GM23338 (cell line): ENCODE results near the gene SPATA13. TPM values are rescaled to one million over a fixed set of nuclear protein-coding genes. Genes with fewer than 3 reads are reported as not detected.

Experiments used
- ATAC-seq: fragments of 200-7000 bp; cut with Tn5 transposase; 3 replicates; pipeline ENCODE4 v1.9.1; 2020
- DNase-seq: peaks from one replicate; pipeline ENCODE4 v3.0.0-alpha.2; 2015; ENCODE audit warnings: low spot score
- H2AFZ ChIP-seq: fragments of 200-600 bp; sonication (generic); 2 replicates; pipeline ENCODE4 v1.8.0; 2016; ENCODE audit warnings: antibody characterized with exemption, mild to moderate bottlenecking, moderate library complexity
- H3F3A ChIP-seq: fragments of 200-600 bp; sonication (generic); replicated peaks from 2 replicates; pipeline ENCODE4 v1.8.0; 2017; ENCODE audit warnings: antibody characterized with exemption, mixed run types, low read depth
- H3K27ac ChIP-seq: fragments of 200-600 bp; sonication (generic); 2 replicates; pipeline ENCODE4 v1.6.1; 2016; ENCODE audit warnings: low read depth
- H3K27me3 ChIP-seq: fragments of 200-600 bp; sonication (generic); 2 replicates; pipeline ENCODE4 v1.8.0; 2016; ENCODE audit warnings: mild to moderate bottlenecking, mixed run types, moderate library complexity; ENCODE audit not compliant: insufficient read depth
- H3K36me3 ChIP-seq: fragments of 200-600 bp; sonication (generic); 2 replicates; pipeline ENCODE4 v1.8.0; 2016; ENCODE audit warnings: mild to moderate bottlenecking; ENCODE audit not compliant: insufficient read depth
- H3K4me1 ChIP-seq: fragments of 200-600 bp; sonication (generic); 2 replicates; pipeline ENCODE4 v1.8.0; 2016; ENCODE audit warnings: mild to moderate bottlenecking, moderate library complexity; ENCODE audit not compliant: insufficient read depth
- H3K4me2 ChIP-seq: fragments of 200-600 bp; sonication (generic); 2 replicates; pipeline ENCODE4 v1.7.1; 2017; ENCODE audit warnings: mixed run types
- H3K4me3 ChIP-seq: fragments of 200-600 bp; sonication (generic); 2 replicates; pipeline ENCODE4 v1.6.1; 2016; ENCODE audit warnings: mixed run types
- H3K79me2 ChIP-seq: fragments of 200-600 bp; sonication (generic); replicated peaks from 2 replicates; pipeline ENCODE4 v1.8.0; 2017; ENCODE audit warnings: mild to moderate bottlenecking; ENCODE audit not compliant: insufficient read depth
- H3K9me2 ChIP-seq: fragments of 200-600 bp; sonication (generic); 2 replicates; pipeline ENCODE4 v1.8.0; 2017; ENCODE audit not compliant: insufficient read depth
- H4K20me1 ChIP-seq: fragments of 200-600 bp; sonication (generic); replicated peaks from 2 replicates; pipeline ENCODE4 v1.8.0; 2017; ENCODE audit warnings: mild to moderate bottlenecking; ENCODE audit not compliant: insufficient read depth
- H3K27ac Mint-ChIP-seq: 2 replicates; pipeline ENCODE4 v1.8.0; 2020; ENCODE audit warnings: inconsistent platforms, mild to moderate bottlenecking, moderate library complexity, mixed read lengths
- H3K27me3 Mint-ChIP-seq: 3 replicates; pipeline ENCODE4 v1.8.0; 2022; ENCODE audit warnings: low read depth, mild to moderate bottlenecking, moderate library complexity, mixed read lengths, inconsistent platforms; ENCODE audit not compliant: insufficient read depth, poor library complexity
- H3K36me3 Mint-ChIP-seq: 3 replicates; pipeline ENCODE4 v1.8.0; 2021; ENCODE audit warnings: low read depth, mild to moderate bottlenecking, inconsistent platforms, moderate library complexity, mixed read lengths
- H3K4me1 Mint-ChIP-seq: 3 replicates; pipeline ENCODE4 v1.8.0; 2020; ENCODE audit warnings: mild to moderate bottlenecking, inconsistent platforms, mixed read lengths
- H3K4me3 Mint-ChIP-seq: 3 replicates; pipeline ENCODE4 v1.8.0; 2021; ENCODE audit warnings: moderate library complexity, mild to moderate bottlenecking, inconsistent platforms, mixed read lengths
- H3K9me3 Mint-ChIP-seq: 3 replicates; pipeline ENCODE4 v1.8.0; 2020; ENCODE audit warnings: moderate library complexity, mild to moderate bottlenecking, inconsistent platforms, mixed read lengths
- CREB1 ChIP-seq: fragments of 250-450 bp; sonication (Bioruptor Pico); IDR thresholded peaks from 2 replicates; pipeline ENCODE4 v1.5.0; 2020; ENCODE audit warnings: low read depth, mild to moderate bottlenecking, moderate library complexity
- EZH2phosphoT487 ChIP-seq: fragments of 200-600 bp; sonication (generic); IDR thresholded peaks from one replicate; pipeline ENCODE4 v1.8.1; 2018; ENCODE audit warnings: antibody characterized with exemption; ENCODE audit not compliant: unreplicated experiment
- JUNB ChIP-seq: IDR thresholded peaks from one replicate; pipeline ENCODE4 v1.6.1; 2016; ENCODE audit warnings: antibody characterized with exemption; ENCODE audit not compliant: unreplicated experiment
- POLR2AphosphoS5 ChIP-seq: IDR thresholded peaks from 2 replicates; pipeline ENCODE4 v1.6.1; 2016; ENCODE audit warnings: antibody characterized with exemption, low read depth
- STAT1 ChIP-seq: IDR thresholded peaks from one replicate; pipeline ENCODE4 v1.6.1; 2016; ENCODE audit warnings: antibody characterized with exemption; ENCODE audit not compliant: unreplicated experiment
- ZNF114 ChIP-seq: fragments of 250-450 bp; sonication (Bioruptor Pico); IDR thresholded peaks from 2 replicates; pipeline ENCODE4 v1.5.0; 2020; ENCODE audit warnings: mild to moderate bottlenecking, moderate library complexity
- ZNF331 ChIP-seq: fragments of 250-450 bp; sonication (Bioruptor Pico); IDR thresholded peaks from 2 replicates; pipeline ENCODE4 v1.5.0; 2020; ENCODE audit warnings: low read depth, mild to moderate bottlenecking, moderate library complexity
- polyA plus RNA-seq: library from polyadenylated mRNA; unstranded; fragments of >200 nt; fragmentation: Nextera tagmentation; extraction: Ambion mirVana; gene quantifications from 2 replicates; pipeline ENCODE4 v1.2.1, GENCODE V29; 2016
- total RNA-seq: library from RNA; depleted of rRNA; stranded (reverse); fragments of >200 nt; shearing (Covaris generic); gene quantifications from 2 replicates; pipeline ENCODE4 v1.2.3, GENCODE V29; 2014
- TF ChIP-seq, protein P1 (sequence below): fragments of 250-450 bp; sonication (Bioruptor Pico); IDR thresholded peaks from 2 replicates; pipeline ENCODE4 v1.5.0; 2020; ENCODE audit warnings: mild to moderate bottlenecking, moderate library complexity
- TF ChIP-seq, protein P2 (sequence below), 2 experiments: fragments of 200-600 bp in 1 of 2; sonication (generic) in 1 of 2; conservative IDR thresholded peaks; 2 replicates each; pipeline versions ENCODE4 v1.5.1 to v1.6.1; 2016 to 2017; ENCODE audit warnings: antibody characterized with exemption in 2 of 2, low read depth in 2 of 2, mild to moderate bottlenecking in 2 of 2, moderate library complexity in 1 of 2

The SPATA13 gene
- total and polyA plus RNA-seq, 2 experiments from 2014 or later: 11.9 to 45.7 TPM

- TF ChIP-seq, protein P1, sequence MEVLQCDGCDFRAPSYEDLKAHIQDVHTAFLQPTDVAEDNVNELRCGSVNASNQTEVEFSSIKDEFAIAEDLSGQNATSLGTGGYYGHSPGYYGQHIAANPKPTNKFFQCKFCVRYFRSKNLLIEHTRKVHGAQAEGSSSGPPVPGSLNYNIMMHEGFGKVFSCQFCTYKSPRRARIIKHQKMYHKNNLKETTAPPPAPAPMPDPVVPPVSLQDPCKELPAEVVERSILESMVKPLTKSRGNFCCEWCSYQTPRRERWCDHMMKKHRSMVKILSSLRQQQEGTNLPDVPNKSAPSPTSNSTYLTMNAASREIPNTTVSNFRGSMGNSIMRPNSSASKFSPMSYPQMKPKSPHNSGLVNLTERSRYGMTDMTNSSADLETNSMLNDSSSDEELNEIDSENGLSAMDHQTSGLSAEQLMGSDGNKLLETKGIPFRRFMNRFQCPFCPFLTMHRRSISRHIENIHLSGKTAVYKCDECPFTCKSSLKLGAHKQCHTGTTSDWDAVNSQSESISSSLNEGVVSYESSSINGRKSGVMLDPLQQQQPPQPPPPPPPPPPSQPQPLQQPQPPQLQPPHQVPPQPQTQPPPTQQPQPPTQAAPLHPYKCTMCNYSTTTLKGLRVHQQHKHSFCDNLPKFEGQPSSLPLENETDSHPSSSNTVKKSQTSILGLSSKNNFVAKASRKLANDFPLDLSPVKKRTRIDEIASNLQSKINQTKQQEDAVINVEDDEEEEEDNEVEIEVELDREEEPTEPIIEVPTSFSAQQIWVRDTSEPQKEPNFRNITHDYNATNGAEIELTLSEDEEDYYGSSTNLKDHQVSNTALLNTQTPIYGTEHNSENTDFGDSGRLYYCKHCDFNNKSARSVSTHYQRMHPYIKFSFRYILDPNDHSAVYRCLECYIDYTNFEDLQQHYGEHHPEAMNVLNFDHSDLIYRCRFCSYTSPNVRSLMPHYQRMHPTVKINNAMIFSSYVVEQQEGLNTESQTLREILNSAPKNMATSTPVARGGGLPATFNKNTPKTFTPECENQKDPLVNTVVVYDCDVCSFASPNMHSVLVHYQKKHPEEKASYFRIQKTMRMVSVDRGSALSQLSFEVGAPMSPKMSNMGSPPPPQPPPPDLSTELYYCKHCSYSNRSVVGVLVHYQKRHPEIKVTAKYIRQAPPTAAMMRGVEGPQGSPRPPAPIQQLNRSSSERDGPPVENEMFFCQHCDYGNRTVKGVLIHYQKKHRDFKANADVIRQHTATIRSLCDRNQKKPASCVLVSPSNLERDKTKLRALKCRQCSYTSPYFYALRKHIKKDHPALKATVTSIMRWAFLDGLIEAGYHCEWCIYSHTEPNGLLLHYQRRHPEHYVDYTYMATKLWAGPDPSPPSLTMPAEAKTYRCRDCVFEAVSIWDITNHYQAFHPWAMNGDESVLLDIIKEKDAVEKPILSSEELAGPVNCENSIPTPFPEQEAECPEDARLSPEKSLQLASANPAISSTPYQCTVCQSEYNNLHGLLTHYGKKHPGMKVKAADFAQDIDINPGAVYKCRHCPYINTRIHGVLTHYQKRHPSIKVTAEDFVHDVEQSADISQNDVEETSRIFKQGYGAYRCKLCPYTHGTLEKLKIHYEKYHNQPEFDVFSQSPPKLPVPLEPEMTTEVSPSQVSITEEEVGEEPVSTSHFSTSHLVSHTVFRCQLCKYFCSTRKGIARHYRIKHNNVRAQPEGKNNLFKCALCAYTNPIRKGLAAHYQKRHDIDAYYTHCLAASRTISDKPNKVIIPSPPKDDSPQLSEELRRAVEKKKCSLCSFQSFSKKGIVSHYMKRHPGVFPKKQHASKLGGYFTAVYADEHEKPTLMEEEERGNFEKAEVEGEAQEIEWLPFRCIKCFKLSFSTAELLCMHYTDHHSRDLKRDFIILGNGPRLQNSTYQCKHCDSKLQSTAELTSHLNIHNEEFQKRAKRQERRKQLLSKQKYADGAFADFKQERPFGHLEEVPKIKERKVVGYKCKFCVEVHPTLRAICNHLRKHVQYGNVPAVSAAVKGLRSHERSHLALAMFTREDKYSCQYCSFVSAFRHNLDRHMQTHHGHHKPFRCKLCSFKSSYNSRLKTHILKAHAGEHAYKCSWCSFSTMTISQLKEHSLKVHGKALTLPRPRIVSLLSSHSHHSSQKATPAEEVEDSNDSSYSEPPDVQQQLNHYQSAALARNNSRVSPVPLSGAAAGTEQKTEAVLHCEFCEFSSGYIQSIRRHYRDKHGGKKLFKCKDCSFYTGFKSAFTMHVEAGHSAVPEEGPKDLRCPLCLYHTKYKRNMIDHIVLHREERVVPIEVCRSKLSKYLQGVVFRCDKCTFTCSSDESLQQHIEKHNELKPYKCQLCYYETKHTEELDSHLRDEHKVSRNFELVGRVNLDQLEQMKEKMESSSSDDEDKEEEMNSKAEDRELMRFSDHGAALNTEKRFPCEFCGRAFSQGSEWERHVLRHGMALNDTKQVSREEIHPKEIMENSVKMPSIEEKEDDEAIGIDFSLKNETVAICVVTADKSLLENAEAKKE (CRISPR knock-in tag): no peak
- no peak for TF ChIP-seq EZH2phosphoT487
- no peak for TF ChIP-seq ZNF114 (CRISPR knock-in tag)
- no peak for TF ChIP-seq POLR2AphosphoS5
- TF ChIP-seq STAT1: no peak
- no peak for TF ChIP-seq JUNB
- TF ChIP-seq ZNF331: no peak
- no peak for TF ChIP-seq CREB1 (CRISPR knock-in tag)
- TF ChIP-seq, protein P2, sequence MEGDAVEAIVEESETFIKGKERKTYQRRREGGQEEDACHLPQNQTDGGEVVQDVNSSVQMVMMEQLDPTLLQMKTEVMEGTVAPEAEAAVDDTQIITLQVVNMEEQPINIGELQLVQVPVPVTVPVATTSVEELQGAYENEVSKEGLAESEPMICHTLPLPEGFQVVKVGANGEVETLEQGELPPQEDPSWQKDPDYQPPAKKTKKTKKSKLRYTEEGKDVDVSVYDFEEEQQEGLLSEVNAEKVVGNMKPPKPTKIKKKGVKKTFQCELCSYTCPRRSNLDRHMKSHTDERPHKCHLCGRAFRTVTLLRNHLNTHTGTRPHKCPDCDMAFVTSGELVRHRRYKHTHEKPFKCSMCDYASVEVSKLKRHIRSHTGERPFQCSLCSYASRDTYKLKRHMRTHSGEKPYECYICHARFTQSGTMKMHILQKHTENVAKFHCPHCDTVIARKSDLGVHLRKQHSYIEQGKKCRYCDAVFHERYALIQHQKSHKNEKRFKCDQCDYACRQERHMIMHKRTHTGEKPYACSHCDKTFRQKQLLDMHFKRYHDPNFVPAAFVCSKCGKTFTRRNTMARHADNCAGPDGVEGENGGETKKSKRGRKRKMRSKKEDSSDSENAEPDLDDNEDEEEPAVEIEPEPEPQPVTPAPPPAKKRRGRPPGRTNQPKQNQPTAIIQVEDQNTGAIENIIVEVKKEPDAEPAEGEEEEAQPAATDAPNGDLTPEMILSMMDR (conservative IDR thresholded peaks at IDR 0.05; ENCODE audit: low read depth in 2 of 2): no peak
These were observed 52.2 kb downstream of the SPATA13 start (continued) for GRCh38 chr13:24212674-24213073.

DNA sequence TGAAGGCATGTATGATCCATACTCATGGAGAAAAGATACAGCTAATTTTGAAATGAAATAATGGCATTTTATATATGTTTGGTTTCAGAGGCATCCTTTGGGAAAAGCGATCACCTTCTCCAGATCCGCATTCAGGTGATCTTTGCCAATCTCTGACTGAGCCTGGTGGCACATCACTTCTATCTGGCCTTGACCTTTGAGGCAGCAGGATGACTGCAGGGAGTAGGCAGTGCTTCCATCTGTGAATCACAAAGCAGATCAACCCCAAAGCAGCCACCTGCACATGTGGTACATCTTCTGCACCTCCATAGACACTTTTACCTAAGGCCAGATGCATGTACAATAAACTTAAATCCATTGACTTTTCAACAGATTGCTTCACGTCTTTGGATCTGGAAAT, 53.4 kb downstream of the SPATA13 start:
- H3K36me3 ChIP-seq: no peaks in the 10 kb centered on the region
- no peak overlapping the region for H3K4me2 ChIP-seq
- H4K20me1 ChIP-seq: peaks cover 3% of the 10 kb centered on the region; the same call in 1 of the 2 replicates
- Mint-ChIP-seq H3K36me3 (no peaks in the 10 kb centered on the region; the same call in 2 of the 3 replicates), H3K27ac (no peak overlapping the region), H3K4me1 (peaks cover 48% of the 10 kb centered on the region), H3K9me3 (no peaks in the 10 kb centered on the region), H3K27me3 (peaks cover 5% of the 10 kb centered on the region), H3K4me3 (no peak overlapping the region)
- no peak overlapping the region for H3K4me3 ChIP-seq
- no peaks in the 10 kb centered on the region for H3F3A ChIP-seq
- no peak overlapping the region for H3K27ac ChIP-seq
- H3K79me2 ChIP-seq: peaks cover 61% of the 10 kb centered on the region
- DNase-seq (no peak), ATAC-seq (no peak)
- H2AFZ ChIP-seq: no peak overlapping the region
- H3K9me2 ChIP-seq: no peaks in the 10 kb centered on the region
- H3K27me3 ChIP-seq: no peaks in the 10 kb centered on the region
- peaks cover 23% of the 10 kb centered on the region for H3K4me1 ChIP-seq
- TF ChIP-seq STAT1: no peak
- no peak for TF ChIP-seq ZNF114 (CRISPR knock-in tag)
- TF ChIP-seq JUNB: no peak
- no peak for TF ChIP-seq CREB1 (CRISPR knock-in tag)
